ENCODE measurements around the gene ERCC6L. TPM values are rescaled to one million over a fixed set of nuclear protein-coding genes. Genes with fewer than 3 reads are reported as not detected.

The ERCC6L gene
- total RNA-seq, 4 donors from 2014 or later: under 0.01 to 0.21 TPM; not detected in 2

GRCh38 chrX:72208126-72208800 is 30.6 kb downstream of the ERCC6L start:
- H3K9me3 ChIP-seq: no peaks in the 10 kb centered on the region
- 59 to 68% methylated on average over 4 of the region's 4 CpGs for WGBS, 2 donors

DNA sequence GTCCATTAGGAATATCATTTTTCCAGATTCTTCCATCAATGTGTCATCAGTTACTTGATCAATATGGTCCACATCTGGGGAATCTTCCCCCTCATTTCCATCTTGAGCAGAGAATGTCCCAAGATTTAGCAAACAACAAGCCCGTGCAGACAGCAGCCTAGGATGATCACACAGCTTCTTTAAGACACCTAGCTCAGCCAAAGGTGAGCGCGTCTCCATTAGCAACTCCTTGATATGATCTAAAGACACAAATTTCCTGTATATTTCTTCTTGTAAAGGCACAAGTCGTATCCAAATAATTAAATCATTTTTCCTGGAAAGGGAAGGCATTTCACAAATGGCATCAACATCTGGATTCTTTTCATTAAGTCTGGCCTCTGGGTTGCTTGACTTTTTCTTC is 31.5 kb downstream of the ERCC6L start:
- Histone ChIP-seq H3K9me3 (no peaks in the 10 kb centered on the region), H3K27ac (no peak overlapping the region), H3K4me3 (no peak overlapping the region), H3K27me3 (peaks cover 0 to 14% of the 10 kb centered on the region in 2 donors), H3K4me1 (no peaks in the 10 kb centered on the region), H3K36me3 (no peaks in the 10 kb centered on the region)
- WGBS, 2 donors: 74 to 79% methylated on average over 4 of the region's 4 CpGs
- TF ChIP-seq POLR2A (IDR thresholded peaks at IDR 0.05) (no peak), CTCF (IDR thresholded peaks at IDR 0.05) (no peak), EP300 (IDR thresholded peaks at IDR 0.05) (no peak)
- no peak for DNase-seq (ENCODE audit: low spot score in 2 of 2)

More at GRCh38 chrX:72208126-72208800, 30.6 kb downstream of the ERCC6L start:
- H3K36me3 ChIP-seq: no peaks in the 10 kb centered on the region
- DNase-seq (ENCODE audit: low spot score in 2 of 2): no peak
- H3K4me1 ChIP-seq: no peaks in the 10 kb centered on the region
- TF ChIP-seq POLR2A (IDR thresholded peaks at IDR 0.05): no peak
- TF ChIP-seq EP300 (IDR thresholded peaks at IDR 0.05): no peak
- TF ChIP-seq CTCF (IDR thresholded peaks at IDR 0.05): no peak
- H3K27ac ChIP-seq: no peak overlapping the region
- H3K4me3 ChIP-seq: no peak overlapping the region
- H3K27me3 ChIP-seq: peaks cover 0 to 14% of the 10 kb centered on the region in 2 donors

DNA sequence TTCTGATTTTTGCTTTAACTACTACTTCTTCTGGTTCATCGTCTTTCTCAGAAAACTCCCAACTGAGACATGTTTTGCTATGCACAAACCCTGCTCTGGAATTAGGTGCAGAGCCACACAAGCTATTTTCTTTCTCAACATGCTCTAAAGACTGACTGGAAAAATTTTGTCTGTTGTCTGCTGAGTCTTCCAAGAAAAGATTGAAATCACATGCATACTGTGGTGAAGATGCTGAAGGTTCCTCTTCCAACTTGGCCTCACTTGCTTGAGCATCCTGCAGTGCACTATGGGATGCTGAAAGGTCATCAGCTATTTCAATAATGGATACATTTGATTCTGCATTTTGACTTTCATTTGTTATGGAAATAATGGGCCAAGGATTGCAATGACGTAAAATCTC is 33.1 kb downstream of the ERCC6L start:
- Histone ChIP-seq H3K4me1 (no peaks in the 10 kb centered on the region), H3K9me3 (no peaks in the 10 kb centered on the region), H3K27ac (no peak overlapping the region), H3K27me3 (peaks cover 0 to 18% of the 10 kb centered on the region in 2 donors), H3K36me3 (peaks cover 0 to 4% (median 0%) of the 10 kb centered on the region in 3 donors), H3K4me3 (no peak overlapping the region)
- WGBS, 2 donors: 81% methylated on average over 2 of the region's 2 CpGs
- DNase-seq (ENCODE audit: low spot score in 2 of 2): no peak
- TF ChIP-seq POLR2A (IDR thresholded peaks at IDR 0.05) (no peak), CTCF (IDR thresholded peaks at IDR 0.05) (no peak), EP300 (IDR thresholded peaks at IDR 0.05) (no peak)

GRCh38 chrX:72203421-72203820 is 35.4 kb downstream of the ERCC6L start:
- TF ChIP-seq EP300 (IDR thresholded peaks at IDR 0.05): no peak
- no peak for TF ChIP-seq CTCF (IDR thresholded peaks at IDR 0.05)
- TF ChIP-seq POLR2A (IDR thresholded peaks at IDR 0.05): no peak

DNA sequence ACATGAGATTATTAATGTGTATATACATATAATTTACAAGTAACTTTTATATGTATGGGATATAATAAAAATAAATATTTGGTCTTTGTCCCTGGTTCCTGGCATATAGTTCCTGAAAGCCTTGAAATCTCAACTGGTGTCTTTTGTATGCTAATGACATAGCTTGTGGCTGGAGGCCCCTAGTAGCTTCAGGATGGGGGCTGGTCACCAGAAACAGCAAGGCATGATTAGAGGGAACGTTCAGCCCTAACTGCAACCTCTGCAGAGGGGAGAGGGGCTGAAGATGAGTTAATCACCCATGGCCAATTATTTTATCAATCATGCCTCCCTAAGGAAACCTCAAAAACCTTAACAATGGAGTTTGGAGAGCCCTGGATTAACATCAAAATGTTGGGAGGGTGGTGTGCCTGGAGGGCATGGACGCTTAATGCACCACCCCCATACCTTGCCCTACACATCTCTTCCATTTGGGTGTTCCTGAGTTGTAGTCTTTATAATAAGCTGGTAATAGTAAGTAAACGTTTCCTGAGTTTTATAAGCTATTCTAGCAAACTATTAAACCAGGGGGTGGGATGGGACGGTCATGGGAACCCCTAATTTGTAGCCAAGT is 35.9 kb downstream of the ERCC6L start:
- Histone ChIP-seq H3K4me1 (no peaks in the 10 kb centered on the region), H3K4me3 (no peak overlapping the region), H3K27me3 (peaks cover 0 to 10% of the 10 kb centered on the region in 2 donors), H3K27ac (no peak overlapping the region), H3K36me3 (peaks cover 0 to 25% (median 0%) of the 10 kb centered on the region in 3 donors), H3K9me3 (no peaks in the 10 kb centered on the region)
- TF ChIP-seq POLR2A (IDR thresholded peaks at IDR 0.05) (no peak), CTCF (IDR thresholded peaks at IDR 0.05) (no peak), EP300 (IDR thresholded peaks at IDR 0.05) (no peak)
- no peak for DNase-seq (ENCODE audit: low spot score in 2 of 2)
- WGBS, 2 donors: 59 to 62% methylated on average over 4 of the region's 4 CpGs

More at GRCh38 chrX:72203421-72203820, 35.4 kb downstream of the ERCC6L start:
- no peak overlapping the region for H3K4me3 ChIP-seq
- H3K27ac ChIP-seq: no peak overlapping the region
- no peaks in the 10 kb centered on the region for H3K9me3 ChIP-seq
- peaks cover 0 to 10% of the 10 kb centered on the region in 2 donors for H3K27me3 ChIP-seq
- 82 to 83% methylated on average over 5 to 6 of the region's 6 CpGs for WGBS, 2 donors
- peaks cover 0 to 20% (median 0%) of the 10 kb centered on the region in 3 donors for H3K36me3 ChIP-seq
- H3K4me1 ChIP-seq: no peaks in the 10 kb centered on the region
- DNase-seq (ENCODE audit: low spot score in 2 of 2): no peak
